Globus pallidus (tissue), 1 donor: ENCODE results near the gene RUNX1.
A peak's percentile ranks its signal among the peaks of the same experiment; 100 is the strongest.

Source experiments
- DNase-seq: peaks from one replicate; pipeline ENCODE4 v3.0.0-alpha.2; 2015; ENCODE audit warnings: low spot score

Gene RUNX1

GRCh38 chr21:34897828-34898227, 151.3 kb downstream of the RUNX1 start:
- DNase-seq, result no peak

GRCh38 chr21:34894401-34894800, 154.7 kb downstream of the RUNX1 start:
- DNase-seq, result no peak

GRCh38 chr21:34892209-34892608, 156.9 kb downstream of the RUNX1 start:
- DNase-seq, result no peak

GRCh38 chr21:34891613-34891943, 157.5 kb downstream of the RUNX1 start:
- no peak for DNase-seq

GRCh38 chr21:34890724-34891612, 158.1 kb downstream of the RUNX1 start:
- DNase-seq, result no peak

GRCh38 chr21:34890470-34890723, 158.7 kb downstream of the RUNX1 start:
- DNase-seq, result no peak

GRCh38 chr21:34889676-34890469, 159.2 kb downstream of the RUNX1 start:
- no peak for DNase-seq

GRCh38 chr21:34889320-34889675, 159.8 kb downstream of the RUNX1 start:
- no peak for DNase-seq

- DNase-seq, result peak; percentile 74
Measured at GRCh38 chr21:34888569-34889319, 160.4 kb downstream of the RUNX1 start.

- no peak for DNase-seq
Measured at GRCh38 chr21:34887725-34888568, 161.2 kb downstream of the RUNX1 start.

- no peak for DNase-seq
Measured at GRCh38 chr21:34887105-34887442, 162.0 kb downstream of the RUNX1 start.

- no peak for DNase-seq
Measured at GRCh38 chr21:34886240-34887104, 162.6 kb downstream of the RUNX1 start.

GRCh38 chr21:34885626-34886239, 163.4 kb downstream of the RUNX1 start:
- no peak for DNase-seq

GRCh38 chr21:34885125-34885524, 164.0 kb downstream of the RUNX1 start:
- no peak for DNase-seq

- no peak for DNase-seq
Measured at GRCh38 chr21:34884346-34884929, 164.7 kb downstream of the RUNX1 start.

GRCh38 chr21:34883491-34884271, 165.4 kb downstream of the RUNX1 start:
- DNase-seq, result no peak

GRCh38 chr21:34882719-34883131, 166.4 kb downstream of the RUNX1 start:
- no peak for DNase-seq

- no peak for DNase-seq
Measured at GRCh38 chr21:34881839-34882371, 167.2 kb downstream of the RUNX1 start.

- no peak for DNase-seq
Measured at GRCh38 chr21:34881421-34881820, 167.7 kb downstream of the RUNX1 start.
